Sigmoid colon (tissue), 7 donors: ENCODE results near the gene CERKL. TPM values are rescaled to one million over a fixed set of nuclear protein-coding genes. Genes with fewer than 3 reads are reported as not detected.

ENCODE experiments used
- DNase-seq: peaks from one replicate; pipeline ENCODE4 v3.0.0-alpha.2; 2019
- H3K27ac ChIP-seq, 4 donors: fragments of 200-600 bp; sonication (generic); one replicate each; pipeline ENCODE4 v1.5.1; 2016 to 2019; ENCODE audit warnings: mild to moderate bottlenecking in 1 of 4
- H3K27me3 ChIP-seq, 3 donors: fragments of 200-600 bp; sonication (generic); one replicate each; pipeline ENCODE4 v1.5.1; 2019; ENCODE audit warnings: mild to moderate bottlenecking in 1 of 3
- H3K36me3 ChIP-seq, 4 donors: fragments of 200-600 bp; sonication (generic); one replicate each; pipeline ENCODE4 v1.5.1; 2016 to 2019
- H3K4me1 ChIP-seq, 4 donors: fragments of 200-600 bp; sonication (generic); one replicate each; pipeline ENCODE4 v1.5.1; 2017 to 2019
- H3K4me3 ChIP-seq, 4 donors: fragments of 200-600 bp; sonication (generic); one replicate each; pipeline ENCODE4 v1.5.1; 2017 to 2019; ENCODE audit warnings: mild to moderate bottlenecking in 2 of 4, moderate library complexity in 1 of 4
- H3K9me3 ChIP-seq, 4 donors: fragments of 200-600 bp in 3 of 4; sonication (generic) in 3 of 4; one replicate each; pipeline versions ENCODE4 v1.5.1 to v1.6.1; 2013 to 2019
- CTCF ChIP-seq, 4 experiments: fragments of 450-650 bp in 3 of 4; fragments of 200-600 bp in 1 of 4; IDR thresholded peaks; one replicate each; pipeline ENCODE4 v1.5.1; 2016 to 2019; ENCODE audit warnings: antibody characterized with exemption in 4 of 4, mild to moderate bottlenecking in 3 of 4, moderate library complexity in 2 of 4
- EP300 ChIP-seq, 4 donors: sonication (generic); formaldehyde crosslinking; IDR thresholded peaks; one replicate each; pipeline ENCODE4 v1.6.1; 2017; ENCODE audit warnings: antibody characterized with exemption in 4 of 4
- POLR2A ChIP-seq, 2 donors: fragments of 450-650 bp; IDR thresholded peaks; one replicate each; pipeline ENCODE4 v1.6.1; 2016; ENCODE audit warnings: antibody characterized with exemption in 2 of 2, mild to moderate bottlenecking in 2 of 2, moderate library complexity in 2 of 2
- POLR2AphosphoS5 ChIP-seq, 4 donors: sonication (generic); formaldehyde crosslinking; IDR thresholded peaks; one replicate each; pipeline ENCODE4 v1.6.1; 2017; ENCODE audit warnings: antibody characterized with exemption in 4 of 4
- WGBS, 2 donors: extraction: QIAGEN DNeasy Blood & Tissue Kit; methylation state at CpG; one replicate each; pipeline ENCODE4 v1.1.7; 2013; 5-methylcytosine and 5-hydroxymethylcytosine counted together
- intact Hi-C: fragments of 100-400 bp; cut with DNase I; formaldehyde crosslinking; loops from one replicate; pipeline ENCODE4 v1.15.1; 2023
- polyA plus RNA-seq, 3 donors: library from polyadenylated mRNA; stranded (reverse); fragments of 200-250 nt; gene quantifications; one replicate each; pipeline ENCODE4 v1.2.3, GENCODE V29; 2013
- total RNA-seq, 4 donors: library from RNA; depleted of rRNA; stranded (reverse); fragments of >200 nt; gene quantifications; one replicate each; pipeline ENCODE4 v1.1.0, GENCODE V29; 2016
- donor health status: healthy with polysubstance abuse.
- donor health status: Bipolar disorder and iron deficiency.
- donor health status: healthy.

CERKL gene
- total and polyA plus RNA-seq, 7 donors, result 0.09 TPM; not detected in 6

GRCh38 chr2:181575650-181576025 is 81.3 kb downstream of the CERKL start:
- TF ChIP-seq POLR2A (IDR thresholded peaks at IDR 0.05) (no peak), EP300 (IDR thresholded peaks at IDR 0.05) (no peak), POLR2AphosphoS5 (IDR thresholded peaks at IDR 0.05) (no peak)
- Histone ChIP-seq H3K4me3 (no peak overlapping the region), H3K9me3 (no peaks in the 10 kb centered on the region), H3K4me1 (no peaks in the 10 kb centered on the region), H3K36me3 (no peaks in the 10 kb centered on the region), H3K27ac (no peak overlapping the region), H3K27me3 (no peaks in the 10 kb centered on the region)
- DNase-seq, result no peak
- intact Hi-C loops, result no loop called here
- WGBS, 2 donors, result 20 to 41% methylated on average over 2 of the region's 2 CpGs

GRCh38 chr2:181575024-181575649 is 81.8 kb downstream of the CERKL start:
- DNase-seq, result no peak
- H3K9me3 ChIP-seq, result no peaks in the 10 kb centered on the region
- H3K27me3 ChIP-seq, result no peaks in the 10 kb centered on the region
- no peak overlapping the region for H3K4me3 ChIP-seq
- H3K36me3 ChIP-seq, result no peaks in the 10 kb centered on the region
- 62 to 76% methylated on average over 7 of the region's 7 CpGs for WGBS, 2 donors
- TF ChIP-seq POLR2A (IDR thresholded peaks at IDR 0.05) (no peak), POLR2AphosphoS5 (IDR thresholded peaks at IDR 0.05) (no peak), CTCF (IDR thresholded peaks at IDR 0.05) (no peak), EP300 (IDR thresholded peaks at IDR 0.05) (no peak)
- H3K27ac ChIP-seq, result no peak overlapping the region
- intact Hi-C loops, result no loop called here
- H3K4me1 ChIP-seq, result no peaks in the 10 kb centered on the region

DNA sequence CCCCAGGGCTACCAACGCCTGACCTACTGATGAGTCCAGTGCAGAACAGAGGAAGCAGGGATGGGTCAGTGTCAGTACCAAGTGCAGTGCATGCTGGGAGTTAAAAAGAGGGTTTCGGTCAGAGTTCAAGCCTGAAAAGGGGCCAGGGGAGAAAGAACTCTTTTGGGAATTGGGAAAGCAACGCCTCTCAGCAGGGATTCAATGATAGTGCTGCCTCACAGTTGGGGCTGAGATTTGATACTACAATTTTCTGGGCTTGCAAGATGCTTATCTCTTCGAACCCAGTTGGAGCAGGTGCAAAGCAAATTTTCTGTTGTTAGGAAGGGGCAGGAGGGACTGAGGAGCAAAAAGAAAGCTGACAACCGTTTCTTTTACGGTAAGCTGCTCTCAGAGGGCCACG is 82.6 kb downstream of the CERKL start:
- no peak overlapping the region for H3K27ac ChIP-seq
- DNase-seq, result no peak
- 80% methylated on average over 7 of the region's 7 CpGs for WGBS, 2 donors
- no peaks in the 10 kb centered on the region for H3K36me3 ChIP-seq
- intact Hi-C loops, result no loop called here
- TF ChIP-seq CTCF (IDR thresholded peaks at IDR 0.05), result no peak
- no peak for TF ChIP-seq POLR2A (IDR thresholded peaks at IDR 0.05)
- TF ChIP-seq POLR2AphosphoS5 (IDR thresholded peaks at IDR 0.05), result no peak
- TF ChIP-seq EP300 (IDR thresholded peaks at IDR 0.05), result no peak
- no peaks in the 10 kb centered on the region for H3K27me3 ChIP-seq
- H3K4me1 ChIP-seq, result no peaks in the 10 kb centered on the region
- H3K4me3 ChIP-seq, result no peak overlapping the region
- no peaks in the 10 kb centered on the region for H3K9me3 ChIP-seq

DNA sequence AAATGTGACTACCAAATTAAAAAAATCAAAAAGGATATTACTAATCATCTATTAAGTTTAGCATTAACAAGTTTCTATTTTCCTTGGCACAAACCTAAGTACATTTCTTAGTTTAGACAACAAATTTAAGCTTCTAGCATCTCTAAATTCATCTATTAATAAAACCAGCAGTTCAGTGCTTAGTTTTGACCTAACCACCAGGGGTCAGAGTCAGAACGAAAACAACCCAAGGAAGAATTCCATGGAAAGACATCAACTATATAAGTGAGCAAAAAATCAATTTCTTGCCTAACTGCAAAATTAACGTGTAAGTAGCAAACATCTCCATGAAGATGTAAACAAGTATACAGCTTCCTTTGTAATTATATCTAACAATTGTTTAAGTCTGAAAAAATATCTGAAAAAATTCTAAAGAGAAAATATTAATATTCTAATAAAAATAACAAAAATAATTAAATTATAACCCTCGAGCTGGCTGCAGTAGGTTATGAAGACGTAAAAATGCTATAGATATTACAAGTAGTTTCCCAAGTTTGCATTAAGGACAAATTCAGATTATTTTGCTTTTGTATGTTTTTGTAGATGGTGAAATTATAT is 83.7 kb downstream of the CERKL start:
- WGBS, 2 donors, result 36 to 45% methylated on average over 4 of the region's 4 CpGs
- Histone ChIP-seq H3K27ac (no peak overlapping the region), H3K27me3 (no peaks in the 10 kb centered on the region), H3K4me3 (no peak overlapping the region), H3K36me3 (no peaks in the 10 kb centered on the region), H3K9me3 (no peaks in the 10 kb centered on the region), H3K4me1 (no peaks in the 10 kb centered on the region)
- DNase-seq, result no peak
- intact Hi-C loops, result no loop called here
- TF ChIP-seq CTCF (IDR thresholded peaks at IDR 0.05) (peak in 1 of 4 experiments; percentile 11), POLR2AphosphoS5 (IDR thresholded peaks at IDR 0.05) (no peak), POLR2A (IDR thresholded peaks at IDR 0.05) (no peak)

- intact Hi-C loops, result no loop called here
- WGBS, 2 donors, result 72 to 76% methylated on average over 4 of the region's 4 CpGs
Observed at GRCh38 chr2:181570833-181571661, 85.9 kb downstream of the CERKL start.

More at GRCh38 chr2:181570833-181571661, 85.9 kb downstream of the CERKL start:
- no peak overlapping the region for H3K27ac ChIP-seq
- no peak for DNase-seq
- TF ChIP-seq CTCF (IDR thresholded peaks at IDR 0.05), result no peak
- no peak overlapping the region for H3K4me3 ChIP-seq
- no peaks in the 10 kb centered on the region for H3K36me3 ChIP-seq
- no peaks in the 10 kb centered on the region for H3K4me1 ChIP-seq
- H3K27me3 ChIP-seq, result no peaks in the 10 kb centered on the region
- H3K9me3 ChIP-seq, result no peaks in the 10 kb centered on the region
